ENCODE measurements around the gene KRT76.

DNA sequence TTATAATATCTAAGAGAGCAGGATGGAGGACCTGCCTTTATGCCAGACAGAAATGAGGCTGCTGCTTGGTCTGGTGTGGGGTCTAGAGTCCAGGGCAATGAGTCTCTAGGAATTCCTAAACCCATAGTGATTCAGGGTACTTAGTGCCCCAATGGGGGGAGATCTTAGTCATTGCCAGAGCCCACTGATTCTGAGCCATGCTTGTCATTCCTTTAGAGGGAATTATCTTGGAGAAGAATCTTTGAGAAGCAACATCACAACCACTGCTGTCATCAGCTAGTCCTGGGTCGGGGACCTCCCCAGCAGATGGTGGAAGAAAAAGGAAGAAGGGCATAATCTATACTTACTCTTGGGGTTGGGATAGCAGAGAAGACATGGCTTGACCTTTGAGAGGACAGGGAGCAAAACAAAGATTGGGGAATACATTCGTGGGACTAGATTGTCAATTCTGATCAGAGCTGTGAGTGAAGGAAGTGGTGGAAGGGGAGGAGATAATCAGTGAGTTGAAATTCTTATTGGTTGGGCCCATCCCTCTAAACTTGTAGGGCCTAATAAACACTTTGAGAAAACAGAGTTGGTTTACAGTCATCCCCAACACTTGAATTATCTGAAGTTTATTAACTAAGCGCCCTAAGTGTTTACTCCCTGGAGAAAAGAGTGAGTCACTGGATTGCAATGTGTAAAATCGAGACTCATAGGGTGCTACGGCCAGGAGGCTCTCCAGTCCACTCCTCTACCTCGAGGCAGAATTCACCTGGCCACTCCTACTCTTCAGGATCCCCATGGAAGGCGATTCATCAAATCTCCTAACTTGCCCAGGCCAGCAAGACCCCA, 21.7 kb upstream of the KRT76 start:
- TF ChIP-seq, protein P1, sequence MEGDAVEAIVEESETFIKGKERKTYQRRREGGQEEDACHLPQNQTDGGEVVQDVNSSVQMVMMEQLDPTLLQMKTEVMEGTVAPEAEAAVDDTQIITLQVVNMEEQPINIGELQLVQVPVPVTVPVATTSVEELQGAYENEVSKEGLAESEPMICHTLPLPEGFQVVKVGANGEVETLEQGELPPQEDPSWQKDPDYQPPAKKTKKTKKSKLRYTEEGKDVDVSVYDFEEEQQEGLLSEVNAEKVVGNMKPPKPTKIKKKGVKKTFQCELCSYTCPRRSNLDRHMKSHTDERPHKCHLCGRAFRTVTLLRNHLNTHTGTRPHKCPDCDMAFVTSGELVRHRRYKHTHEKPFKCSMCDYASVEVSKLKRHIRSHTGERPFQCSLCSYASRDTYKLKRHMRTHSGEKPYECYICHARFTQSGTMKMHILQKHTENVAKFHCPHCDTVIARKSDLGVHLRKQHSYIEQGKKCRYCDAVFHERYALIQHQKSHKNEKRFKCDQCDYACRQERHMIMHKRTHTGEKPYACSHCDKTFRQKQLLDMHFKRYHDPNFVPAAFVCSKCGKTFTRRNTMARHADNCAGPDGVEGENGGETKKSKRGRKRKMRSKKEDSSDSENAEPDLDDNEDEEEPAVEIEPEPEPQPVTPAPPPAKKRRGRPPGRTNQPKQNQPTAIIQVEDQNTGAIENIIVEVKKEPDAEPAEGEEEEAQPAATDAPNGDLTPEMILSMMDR (IDR thresholded peaks at IDR 0.05), result no peak
- no peak for TF ChIP-seq POLR2A (IDR thresholded peaks at IDR 0.05)
